ENCODE results near the gene ENTPD8. TPM values are rescaled to one million over a fixed set of nuclear protein-coding genes. Genes with fewer than 3 reads are reported as not detected.

ENTPD8 gene
- total RNA-seq, 1 donor from 2014 or later, result 0.24 TPM

- H3K27ac Mint-ChIP-seq (ENCODE audit: unreplicated experiment), result peak overlapping the region; percentile 34
- no peak for TF ChIP-seq CTCF (IDR thresholded peaks at IDR 0.05)
- DNase-seq (ENCODE audit: extremely low spot score, unreplicated experiment), result no peak
- H3K9me3 Mint-ChIP-seq (ENCODE audit: unreplicated experiment), result no peaks in the 10 kb centered on the region
- H3K4me3 Mint-ChIP-seq (ENCODE audit: unreplicated experiment), result no peak overlapping the region
- no peaks in the 10 kb centered on the region for H3K36me3 Mint-ChIP-seq (ENCODE audit: unreplicated experiment)
- H3K27me3 Mint-ChIP-seq (ENCODE audit: unreplicated experiment), result no peaks in the 10 kb centered on the region
- H3K4me1 Mint-ChIP-seq (ENCODE audit: unreplicated experiment), result peaks cover 31% of the 10 kb centered on the region
Measured at GRCh38 chr9:137408651-137409405, 32.3 kb downstream of the ENTPD8 start.

GRCh38 chr9:137407590-137408300 is 33.4 kb downstream of the ENTPD8 start:
- H3K36me3 Mint-ChIP-seq (ENCODE audit: unreplicated experiment), result no peaks in the 10 kb centered on the region

DNA sequence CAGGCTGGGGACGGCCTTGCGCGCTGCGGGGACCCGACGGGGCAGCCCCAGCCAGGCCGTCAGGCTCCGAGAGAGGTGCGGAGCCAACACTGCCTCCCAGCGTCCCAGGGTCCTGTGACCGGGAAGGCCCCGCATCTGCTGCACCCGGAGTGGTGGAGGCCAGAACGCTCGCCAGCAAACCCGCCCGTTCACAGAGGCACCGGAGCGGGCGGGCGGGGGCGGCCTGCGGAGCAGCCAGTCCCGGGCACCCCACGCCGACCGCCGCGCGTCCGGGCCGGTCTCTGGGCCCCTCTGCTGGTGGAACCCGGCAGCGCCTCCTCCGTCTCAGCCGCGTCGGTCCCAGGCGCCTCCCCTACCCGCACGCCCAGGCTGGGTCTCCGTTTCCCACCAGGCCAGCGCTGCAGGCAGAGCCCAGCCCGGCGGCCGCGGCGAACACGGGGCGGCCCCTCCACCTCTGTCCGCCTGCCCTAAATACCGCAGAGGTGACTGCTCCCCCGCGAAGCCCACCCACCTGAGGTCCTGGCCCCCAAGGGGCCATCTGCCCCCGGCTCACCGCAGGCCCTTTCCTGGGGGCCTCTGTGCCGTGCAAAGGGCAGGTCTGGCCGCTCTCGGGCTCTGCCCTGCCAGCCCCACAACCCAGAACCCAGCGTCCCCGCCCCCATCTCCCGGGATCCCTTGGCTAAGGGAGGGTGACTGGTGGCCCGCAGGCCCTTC is 34.1 kb downstream of the ENTPD8 start:
- no peak overlapping the region for H3K4me3 Mint-ChIP-seq (ENCODE audit: unreplicated experiment)
- H3K27me3 Mint-ChIP-seq (ENCODE audit: unreplicated experiment), result no peaks in the 10 kb centered on the region
- H3K27ac Mint-ChIP-seq (ENCODE audit: unreplicated experiment), result no peak overlapping the region
- peak; percentile 83 for TF ChIP-seq CTCF (IDR thresholded peaks at IDR 0.05)
- H3K4me1 Mint-ChIP-seq (ENCODE audit: unreplicated experiment), result peaks cover 13% of the 10 kb centered on the region
- H3K36me3 Mint-ChIP-seq (ENCODE audit: unreplicated experiment), result no peaks in the 10 kb centered on the region
- no peaks in the 10 kb centered on the region for H3K9me3 Mint-ChIP-seq (ENCODE audit: unreplicated experiment)
- no peak for DNase-seq (ENCODE audit: extremely low spot score, unreplicated experiment)

More at GRCh38 chr9:137407590-137408300, 33.4 kb downstream of the ENTPD8 start:
- TF ChIP-seq CTCF (IDR thresholded peaks at IDR 0.05), result no peak
- Mint-ChIP-seq H3K4me1 (ENCODE audit: unreplicated experiment) (peaks cover 20% of the 10 kb centered on the region), H3K9me3 (ENCODE audit: unreplicated experiment) (no peaks in the 10 kb centered on the region), H3K27ac (ENCODE audit: unreplicated experiment) (no peak overlapping the region), H3K27me3 (ENCODE audit: unreplicated experiment) (no peaks in the 10 kb centered on the region), H3K4me3 (ENCODE audit: unreplicated experiment) (no peak overlapping the region)
- DNase-seq (ENCODE audit: extremely low spot score, unreplicated experiment), result no peak

DNA sequence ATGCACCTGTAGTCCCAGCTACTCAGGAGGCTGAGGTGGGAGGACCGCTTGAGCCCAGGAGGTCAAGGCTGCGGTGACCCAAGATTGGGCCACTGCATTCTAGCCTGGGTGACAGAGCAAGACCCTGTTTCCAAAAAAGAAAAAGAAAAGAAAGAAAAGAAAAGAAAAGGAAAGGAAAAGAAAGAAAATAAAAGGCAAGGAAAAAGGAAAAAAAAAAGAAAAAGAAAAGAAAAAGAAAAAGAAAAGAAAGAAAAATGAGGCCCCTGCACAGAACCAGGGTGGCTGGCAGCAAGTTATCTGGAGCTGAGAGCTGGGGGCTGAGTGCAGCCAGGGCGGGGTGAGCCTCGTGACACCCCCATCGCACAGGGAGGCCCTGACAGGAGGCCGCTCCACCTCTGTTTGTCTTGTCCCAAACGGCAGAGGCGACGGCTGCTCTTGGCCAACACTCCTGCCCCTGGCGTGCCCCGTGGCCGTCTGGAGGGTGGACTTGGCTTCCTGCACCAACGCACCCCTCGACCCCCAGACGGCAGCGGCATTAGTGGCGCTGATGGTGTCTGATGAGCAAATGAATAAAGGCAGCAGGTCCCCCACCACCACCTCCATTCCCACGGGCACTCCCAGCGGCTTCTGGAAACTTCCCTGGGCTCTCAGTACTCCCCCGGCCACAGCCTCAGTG is 34.9 kb downstream of the ENTPD8 start:
- H3K4me1 Mint-ChIP-seq (ENCODE audit: unreplicated experiment), result peaks cover 10% of the 10 kb centered on the region
- no peak for TF ChIP-seq CTCF (IDR thresholded peaks at IDR 0.05)
- H3K27me3 Mint-ChIP-seq (ENCODE audit: unreplicated experiment), result no peaks in the 10 kb centered on the region
- no peak overlapping the region for H3K27ac Mint-ChIP-seq (ENCODE audit: unreplicated experiment)
- no peak for DNase-seq (ENCODE audit: extremely low spot score, unreplicated experiment)
- no peaks in the 10 kb centered on the region for H3K36me3 Mint-ChIP-seq (ENCODE audit: unreplicated experiment)
- H3K9me3 Mint-ChIP-seq (ENCODE audit: unreplicated experiment), result no peaks in the 10 kb centered on the region
- peak overlapping the region; percentile 47 for H3K4me3 Mint-ChIP-seq (ENCODE audit: unreplicated experiment)
